Lower leg skin (tissue), 3 donors: Measurements from ENCODE around the gene HS3ST3A1.

ENCODE experiments used
- POLR2A ChIP-seq, 2 donors: fragments of 450-650 bp; IDR thresholded peaks; one replicate each; pipeline ENCODE4 v1.6.1; 2016 to 2017; ENCODE audit warnings: antibody characterized with exemption in 2 of 2, mild to moderate bottlenecking in 1 of 2, moderate library complexity in 1 of 2
- TF ChIP-seq, protein P1 (sequence below), 3 donors: fragments of 450-650 bp; IDR thresholded peaks; one replicate each; pipeline ENCODE4 v1.5.1; 2016; ENCODE audit warnings: antibody characterized with exemption in 3 of 3, mild to moderate bottlenecking in 3 of 3, moderate library complexity in 2 of 3

DNA sequence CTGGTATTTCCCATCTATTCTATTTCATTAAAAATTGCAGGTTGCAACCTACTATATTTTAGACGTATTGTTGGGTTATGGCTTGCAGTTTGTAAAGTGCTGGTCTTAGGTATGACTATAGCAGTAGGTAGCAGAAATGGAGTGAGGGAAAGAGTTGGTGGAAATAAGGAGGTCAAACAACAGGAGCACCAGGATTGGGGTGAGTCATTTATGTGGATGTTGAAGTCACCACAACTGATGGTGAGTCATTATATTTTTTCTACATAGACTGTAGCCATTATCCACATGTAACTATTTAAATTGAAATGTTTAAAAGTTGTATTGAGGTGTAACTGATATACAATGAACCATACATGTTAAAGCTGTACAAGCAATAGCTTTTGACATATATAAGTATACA, 25.0 kb upstream of the HS3ST3A1 start:
- TF ChIP-seq, protein P1, sequence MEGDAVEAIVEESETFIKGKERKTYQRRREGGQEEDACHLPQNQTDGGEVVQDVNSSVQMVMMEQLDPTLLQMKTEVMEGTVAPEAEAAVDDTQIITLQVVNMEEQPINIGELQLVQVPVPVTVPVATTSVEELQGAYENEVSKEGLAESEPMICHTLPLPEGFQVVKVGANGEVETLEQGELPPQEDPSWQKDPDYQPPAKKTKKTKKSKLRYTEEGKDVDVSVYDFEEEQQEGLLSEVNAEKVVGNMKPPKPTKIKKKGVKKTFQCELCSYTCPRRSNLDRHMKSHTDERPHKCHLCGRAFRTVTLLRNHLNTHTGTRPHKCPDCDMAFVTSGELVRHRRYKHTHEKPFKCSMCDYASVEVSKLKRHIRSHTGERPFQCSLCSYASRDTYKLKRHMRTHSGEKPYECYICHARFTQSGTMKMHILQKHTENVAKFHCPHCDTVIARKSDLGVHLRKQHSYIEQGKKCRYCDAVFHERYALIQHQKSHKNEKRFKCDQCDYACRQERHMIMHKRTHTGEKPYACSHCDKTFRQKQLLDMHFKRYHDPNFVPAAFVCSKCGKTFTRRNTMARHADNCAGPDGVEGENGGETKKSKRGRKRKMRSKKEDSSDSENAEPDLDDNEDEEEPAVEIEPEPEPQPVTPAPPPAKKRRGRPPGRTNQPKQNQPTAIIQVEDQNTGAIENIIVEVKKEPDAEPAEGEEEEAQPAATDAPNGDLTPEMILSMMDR (IDR thresholded peaks at IDR 0.05): no peak
- TF ChIP-seq POLR2A (IDR thresholded peaks at IDR 0.05): no peak
